Stimulated activated naive CD8-positive, alpha-beta T cell treated with anti-CD3 and anti-CD28 coated beads, Interleukin-15, amount 100 ng/mL, for 72 hours (primary cell): ENCODE results near the gene NNT.
A peak's percentile ranks its signal among the peaks of the same experiment; 100 is the strongest.

Experiments
- ATAC-seq: fragments of 150-1000 bp; cut with Tn5 transposase; 2 replicates; pipeline ENCODE4 v1.10.0; 2021; ENCODE audit warnings: mild to moderate bottlenecking, moderate library complexity
- DNase-seq, 2 donors: peaks; one replicate each; pipeline ENCODE4 v3.0.0; 2021 to 2022
- H3K27ac Mint-ChIP-seq, 2 donors: one replicate each; pipeline ENCODE4 v1.8.0; 2022; ENCODE audit warnings: mild to moderate bottlenecking in 2 of 2, mixed read lengths in 2 of 2, moderate library complexity in 2 of 2
- H3K27me3 Mint-ChIP-seq: one replicate; pipeline ENCODE4 v1.8.0; 2022; ENCODE audit warnings: mixed read lengths
- H3K4me1 Mint-ChIP-seq: one replicate; pipeline ENCODE4 v1.8.0; 2022; ENCODE audit warnings: mild to moderate bottlenecking, mixed read lengths
- H3K4me3 Mint-ChIP-seq, 2 donors: one replicate each; pipeline ENCODE4 v1.8.0; 2022; ENCODE audit warnings: mild to moderate bottlenecking in 2 of 2, mixed read lengths in 2 of 2, moderate library complexity in 1 of 2
- H3K9me3 Mint-ChIP-seq, 2 donors: one replicate each; pipeline ENCODE4 v1.8.0; 2022; ENCODE audit warnings: mixed read lengths in 2 of 2

The NNT gene

DNA sequence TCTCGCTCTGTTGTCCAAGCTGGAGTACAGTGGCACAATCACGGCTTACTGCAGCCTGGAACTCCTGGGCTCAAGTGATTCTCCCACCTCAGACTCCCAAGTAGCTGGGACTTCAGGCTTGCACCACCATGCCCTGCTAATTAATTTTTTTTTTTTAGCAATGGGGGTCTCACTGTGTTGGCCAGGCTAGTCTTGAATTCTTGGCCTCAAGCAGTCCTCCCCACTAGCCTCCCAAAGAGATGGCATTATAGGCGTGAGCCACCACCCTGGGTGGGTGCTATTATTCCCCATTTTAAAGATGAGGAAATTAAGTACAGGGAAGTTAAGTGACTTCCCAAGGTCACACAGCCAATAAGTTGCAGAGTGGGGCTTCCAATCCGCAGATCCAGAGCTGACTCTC is 1.7 kb downstream of the NNT start:
- Mint-ChIP-seq H3K9me3 (no peaks in the 10 kb centered on the region), H3K4me3 (peak overlapping the region; percentile 13 to 94), H3K27me3 (no peaks in the 10 kb centered on the region), H3K27ac (peak overlapping the region in 1 of 2 donors; percentile 12), H3K4me1 (peaks cover 26% of the 10 kb centered on the region)
- ATAC-seq (no peak), DNase-seq (no peak)

- Mint-ChIP-seq H3K4me3 (no peak overlapping the region), H3K27me3 (no peaks in the 10 kb centered on the region), H3K27ac (no peak overlapping the region), H3K9me3 (no peaks in the 10 kb centered on the region), H3K4me1 (peaks cover 26% of the 10 kb centered on the region)
- ATAC-seq: no peak
- no peak for DNase-seq
Measured at GRCh38 chr5:43606351-43606750, 3.4 kb downstream of the NNT start.

GRCh38 chr5:43608406-43608805 is 5.4 kb downstream of the NNT start:
- H3K9me3 Mint-ChIP-seq: no peaks in the 10 kb centered on the region
- H3K27ac Mint-ChIP-seq: no peak overlapping the region
- ATAC-seq (no peak), DNase-seq (no peak)
- no peak overlapping the region for H3K4me3 Mint-ChIP-seq
- H3K27me3 Mint-ChIP-seq: no peaks in the 10 kb centered on the region
- peaks cover 19% of the 10 kb centered on the region for H3K4me1 Mint-ChIP-seq

GRCh38 chr5:43609752-43610151 is 6.8 kb downstream of the NNT start:
- DNase-seq (peak in 1 of 2 donors; percentile 5), ATAC-seq (peak; percentile 87)
- Mint-ChIP-seq H3K27me3 (no peaks in the 10 kb centered on the region), H3K27ac (peak overlapping the region in 1 of 2 donors; percentile 4), H3K9me3 (no peaks in the 10 kb centered on the region), H3K4me3 (no peak overlapping the region), H3K4me1 (peaks cover 9% of the 10 kb centered on the region)

DNA sequence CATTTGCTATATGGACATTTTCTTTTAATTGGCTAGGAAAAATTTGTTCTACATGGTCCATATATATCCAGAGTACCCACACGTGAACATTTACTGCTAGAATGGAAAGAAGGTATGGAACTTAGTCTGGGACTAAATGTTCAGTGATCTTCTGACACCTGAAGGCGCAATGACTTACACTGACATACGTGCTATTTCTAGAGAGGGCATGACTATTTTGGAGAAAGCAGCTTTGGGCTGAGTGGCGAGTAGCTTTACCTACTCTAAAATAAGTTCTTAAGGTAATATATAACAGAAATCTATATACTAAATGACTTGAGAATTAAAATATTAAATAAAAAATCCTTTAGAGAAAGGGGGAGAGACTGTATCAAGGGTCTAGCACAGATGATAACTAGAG is 10.4 kb downstream of the NNT start:
- Mint-ChIP-seq H3K4me1 (no peaks in the 10 kb centered on the region), H3K27me3 (no peaks in the 10 kb centered on the region), H3K27ac (no peak overlapping the region), H3K9me3 (no peaks in the 10 kb centered on the region), H3K4me3 (no peak overlapping the region)
- no peak for ATAC-seq
- DNase-seq: no peak

DNA sequence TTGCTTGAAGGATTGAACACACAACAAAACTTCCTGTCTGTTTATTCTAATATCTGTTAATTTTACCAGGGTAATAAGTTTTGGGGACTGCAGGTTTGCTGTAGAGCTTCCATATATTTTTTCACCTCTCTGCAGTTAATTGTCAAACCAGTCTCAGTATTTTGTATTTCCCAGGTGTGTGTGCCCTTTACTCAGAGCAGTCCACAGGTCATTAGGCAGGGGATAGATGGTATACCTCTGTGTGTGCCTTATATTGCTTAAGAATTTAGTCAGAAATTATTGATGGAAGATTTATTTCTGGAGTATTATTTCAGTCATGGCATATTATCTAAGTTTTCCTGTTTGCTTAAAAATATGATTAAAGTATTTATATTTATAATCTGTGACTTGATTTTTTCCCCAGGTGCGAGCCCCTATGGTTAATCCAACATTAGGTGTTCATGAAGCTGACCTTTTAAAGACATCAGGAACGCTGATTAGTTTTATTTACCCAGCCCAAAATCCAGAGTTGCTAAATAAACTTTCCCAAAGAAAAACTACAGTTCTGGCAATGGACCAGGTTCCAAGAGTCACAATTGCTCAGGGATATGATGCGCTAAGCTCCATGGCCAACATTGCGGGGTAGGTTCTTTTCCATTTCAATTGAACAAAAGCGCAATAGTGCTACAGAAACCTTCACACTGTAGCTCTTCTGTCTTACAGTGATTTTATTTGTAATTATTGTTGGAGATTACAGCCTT is 12.6 kb downstream of the NNT start:
- no peaks in the 10 kb centered on the region for H3K4me1 Mint-ChIP-seq

GRCh38 chr5:43616535-43616934 is 13.6 kb downstream of the NNT start:
- no peak overlapping the region for H3K27ac Mint-ChIP-seq
- no peak overlapping the region for H3K4me3 Mint-ChIP-seq
- no peak for ATAC-seq
- H3K9me3 Mint-ChIP-seq: no peaks in the 10 kb centered on the region
- H3K27me3 Mint-ChIP-seq: no peaks in the 10 kb centered on the region
- no peaks in the 10 kb centered on the region for H3K4me1 Mint-ChIP-seq
- no peak for DNase-seq

More for the DNA sequence above, 12.6 kb downstream of the NNT start:
- Mint-ChIP-seq H3K27ac (no peak overlapping the region), H3K4me3 (no peak overlapping the region), H3K9me3 (no peaks in the 10 kb centered on the region), H3K27me3 (no peaks in the 10 kb centered on the region)
- ATAC-seq (no peak), DNase-seq (no peak)

- H3K27ac Mint-ChIP-seq: no peak overlapping the region
- no peaks in the 10 kb centered on the region for H3K4me1 Mint-ChIP-seq
- ATAC-seq: no peak
- DNase-seq: no peak
- H3K9me3 Mint-ChIP-seq: no peaks in the 10 kb centered on the region
- H3K27me3 Mint-ChIP-seq: no peaks in the 10 kb centered on the region
- no peak overlapping the region for H3K4me3 Mint-ChIP-seq
Measured at GRCh38 chr5:43619380-43619779, 16.4 kb downstream of the NNT start.

- Mint-ChIP-seq H3K27me3 (no peaks in the 10 kb centered on the region), H3K4me3 (no peak overlapping the region), H3K27ac (no peak overlapping the region), H3K9me3 (no peaks in the 10 kb centered on the region), H3K4me1 (no peaks in the 10 kb centered on the region)
- DNase-seq (no peak), ATAC-seq (no peak)
Measured at GRCh38 chr5:43619911-43620310, 16.9 kb downstream of the NNT start.

DNA sequence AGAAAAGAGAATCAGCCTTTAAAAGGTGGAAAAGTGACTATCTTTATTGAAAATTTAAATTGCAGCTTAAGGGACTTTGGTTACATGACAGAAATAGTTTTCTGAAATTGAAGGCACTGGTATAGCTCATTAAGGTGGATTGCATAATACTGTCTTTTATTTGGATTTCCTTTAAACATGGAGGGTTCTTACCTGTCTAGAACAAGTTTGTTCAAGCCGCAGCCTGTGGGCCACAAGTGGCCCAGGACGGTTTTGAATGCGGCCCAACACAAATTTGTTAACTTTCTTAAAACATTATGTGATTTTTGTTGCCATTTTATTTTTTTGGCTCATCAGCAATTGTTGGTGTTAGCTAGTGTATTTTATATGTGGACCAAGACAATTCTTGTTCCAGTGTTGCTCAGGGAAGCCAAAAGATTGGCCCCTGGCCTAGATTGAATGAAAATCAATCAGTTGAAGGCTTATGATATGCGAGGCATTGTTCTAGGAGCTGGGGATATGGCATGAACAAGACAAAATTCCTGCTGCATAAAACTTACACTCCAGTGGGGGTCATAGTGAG is 18.0 kb downstream of the NNT start:
- no peak for DNase-seq
- no peak overlapping the region for H3K4me3 Mint-ChIP-seq
- no peaks in the 10 kb centered on the region for H3K9me3 Mint-ChIP-seq
- no peaks in the 10 kb centered on the region for H3K4me1 Mint-ChIP-seq
- no peak for ATAC-seq
- H3K27ac Mint-ChIP-seq: no peak overlapping the region
- H3K27me3 Mint-ChIP-seq: no peaks in the 10 kb centered on the region

GRCh38 chr5:43622074-43622473 is 19.1 kb downstream of the NNT start:
- DNase-seq (no peak), ATAC-seq (no peak)
- H3K27ac Mint-ChIP-seq: no peak overlapping the region
- H3K4me3 Mint-ChIP-seq: no peak overlapping the region
- H3K9me3 Mint-ChIP-seq: no peaks in the 10 kb centered on the region
- H3K27me3 Mint-ChIP-seq: no peaks in the 10 kb centered on the region
- H3K4me1 Mint-ChIP-seq: no peaks in the 10 kb centered on the region

- Mint-ChIP-seq H3K4me1 (no peaks in the 10 kb centered on the region), H3K27me3 (no peaks in the 10 kb centered on the region), H3K27ac (no peak overlapping the region), H3K4me3 (no peak overlapping the region), H3K9me3 (no peaks in the 10 kb centered on the region)
- DNase-seq (no peak), ATAC-seq (no peak)
Measured at GRCh38 chr5:43623048-43623680, 20.2 kb downstream of the NNT start.

GRCh38 chr5:43627028-43627427 is 24.0 kb downstream of the NNT start:
- ATAC-seq: no peak
- H3K27ac Mint-ChIP-seq: no peak overlapping the region

GRCh38 chr5:43631182-43631910 is 28.4 kb downstream of the NNT start:
- Mint-ChIP-seq H3K9me3 (no peaks in the 10 kb centered on the region), H3K27ac (peak overlapping the region in 1 of 2 donors; percentile 34), H3K4me1 (peaks cover 22% of the 10 kb centered on the region), H3K4me3 (no peak overlapping the region), H3K27me3 (no peaks in the 10 kb centered on the region)
- DNase-seq (peak; percentile 19 to 25), ATAC-seq (peak; percentile 89)

More at GRCh38 chr5:43627028-43627427, 24.0 kb downstream of the NNT start:
- no peak for DNase-seq
- Mint-ChIP-seq H3K4me3 (no peak overlapping the region), H3K9me3 (no peaks in the 10 kb centered on the region), H3K27me3 (no peaks in the 10 kb centered on the region), H3K4me1 (peaks cover 15% of the 10 kb centered on the region)

DNA sequence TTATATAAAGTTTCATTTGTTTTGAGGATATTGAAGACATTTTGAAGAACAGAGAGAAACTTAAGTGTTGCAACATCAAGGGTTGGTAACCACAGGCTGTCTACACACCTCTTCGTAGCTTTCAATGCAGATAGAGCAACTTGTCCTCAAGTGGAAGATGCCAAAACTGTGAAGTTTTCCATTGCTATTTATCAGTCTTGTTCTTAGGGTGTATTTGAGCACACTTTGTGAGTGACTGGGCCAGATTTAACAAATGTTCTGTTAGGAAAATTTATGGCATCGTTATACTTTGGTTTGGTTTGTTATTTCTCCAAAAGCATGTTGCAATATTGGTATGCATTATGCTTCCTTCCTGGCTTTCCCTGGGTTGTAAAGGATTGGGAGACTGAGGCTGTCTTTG is 31.6 kb downstream of the NNT start:
- no peak overlapping the region for H3K4me3 Mint-ChIP-seq
- DNase-seq (no peak), ATAC-seq (no peak)
- no peak overlapping the region for H3K27ac Mint-ChIP-seq
- H3K4me1 Mint-ChIP-seq: peaks cover 26% of the 10 kb centered on the region
- H3K9me3 Mint-ChIP-seq: no peaks in the 10 kb centered on the region
- no peaks in the 10 kb centered on the region for H3K27me3 Mint-ChIP-seq

GRCh38 chr5:43635374-43635773 is 32.4 kb downstream of the NNT start:
- Mint-ChIP-seq H3K27ac (no peak overlapping the region), H3K9me3 (no peaks in the 10 kb centered on the region), H3K4me3 (no peak overlapping the region), H3K27me3 (no peaks in the 10 kb centered on the region), H3K4me1 (peaks cover 22% of the 10 kb centered on the region)
- no peak for ATAC-seq
- DNase-seq: no peak
